Fibroblast of lung (primary cell): ENCODE data around the gene BMS1. TPM values are rescaled to one million over a fixed set of nuclear protein-coding genes. Genes with fewer than 3 reads are reported as not detected.

ENCODE experiments used
- DNase-seq, 2 donors: peaks; one replicate each; pipeline versions ENCODE4 v3.0.0 to v3.0.0-alpha.2; 2010; ENCODE audit warnings: low read depth in 2 of 2
- H2AFZ ChIP-seq: 2 replicates; pipeline ENCODE4 v1.5.1; 2012; ENCODE audit warnings: low read length, control low read depth, inconsistent platforms
- H3K27ac ChIP-seq: 2 replicates; pipeline ENCODE4 v1.5.1; 2011; ENCODE audit warnings: low read length, control low read depth; ENCODE audit not compliant: insufficient read depth
- H3K27me3 ChIP-seq: 2 replicates; pipeline ENCODE4 v1.5.1; 2011; ENCODE audit warnings: mild to moderate bottlenecking, low read length; ENCODE audit not compliant: control insufficient read depth, insufficient read depth
- H3K36me3 ChIP-seq: 2 replicates; pipeline ENCODE4 v1.5.1; 2011; ENCODE audit warnings: low read length; ENCODE audit not compliant: control insufficient read depth, insufficient read depth
- H3K4me1 ChIP-seq: 2 replicates; pipeline ENCODE4 v1.5.1; 2011; ENCODE audit warnings: low read length; ENCODE audit not compliant: control insufficient read depth, insufficient read depth; ENCODE audit errors: extremely low read depth
- H3K4me2 ChIP-seq: 2 replicates; pipeline ENCODE4 v1.5.1; 2011; ENCODE audit warnings: low read length, control low read depth; ENCODE audit not compliant: insufficient read depth; ENCODE audit errors: extremely low read depth
- H3K4me3 ChIP-seq, 4 experiments: fragments of 200-600 bp in 1 of 4; sonication (generic) in 1 of 4; replicated peaks in 1 of 4; 2 replicates each; pipeline ENCODE4 v1.5.1; 2011 to 2016; ENCODE audit warnings: low read length in 4 of 4, low read depth in 3 of 4, mild to moderate bottlenecking in 3 of 4, control low read depth in 2 of 4, inconsistent platforms in 1 of 4, mixed read lengths in 1 of 4; ENCODE audit not compliant: insufficient read depth in 1 of 4; ENCODE audit errors: control extremely low read depth in 1 of 4
- H3K79me2 ChIP-seq: 2 replicates; pipeline ENCODE4 v1.5.1; 2012; ENCODE audit warnings: mild to moderate bottlenecking, low read length, inconsistent platforms; ENCODE audit not compliant: control insufficient read depth, insufficient read depth
- H3K9ac ChIP-seq: 2 replicates; pipeline ENCODE4 v1.5.1; 2011; ENCODE audit warnings: mild to moderate bottlenecking, low read length, control low read depth; ENCODE audit not compliant: insufficient read depth
- H3K9me3 ChIP-seq: 2 replicates; pipeline ENCODE4 v1.5.1; 2012; ENCODE audit warnings: low read depth, low read length; ENCODE audit not compliant: control insufficient read depth, insufficient read depth
- H4K20me1 ChIP-seq: 2 replicates; pipeline ENCODE4 v1.5.1; 2011; ENCODE audit warnings: low read length; ENCODE audit not compliant: control insufficient read depth, insufficient read depth; ENCODE audit errors: extremely low read depth
- CTCF ChIP-seq, 2 donors: IDR thresholded peaks in 1 of 2; conservative IDR thresholded peaks in 1 of 2; 1 replicate in 1 of 2; 2 replicates in 1 of 2; pipeline ENCODE4 v1.5.1; 2011 to 2012; ENCODE audit warnings: low read length in 2 of 2, control low read depth in 1 of 2, inconsistent platforms in 1 of 2, low read depth in 1 of 2, mild to moderate bottlenecking in 1 of 2
- EZH2 ChIP-seq: IDR thresholded peaks from 2 replicates; pipeline ENCODE4 v1.5.1; 2012; ENCODE audit warnings: low read length, control low read depth, mild to moderate bottlenecking; ENCODE audit errors: missing control alignments
- polyA plus RNA-seq, 2 donors: library from polyadenylated mRNA; depleted of rRNA in 1 of 2; stranded (reverse) in 1 of 2; unstranded in 1 of 2; fragments of >200 nt; gene quantifications; 2 replicates each; pipeline ENCODE4 v1.2.1, GENCODE V29; 2011 to 2012; ENCODE audit warnings: missing spikeins in 1 of 2
- total RNA-seq: library from RNA; depleted of rRNA; stranded (reverse); fragments of >200 nt; gene quantifications from 2 replicates; pipeline ENCODE4 v1.2.1, GENCODE V29; 2014

The BMS1 gene
- total and polyA plus RNA-seq, 2 donors (not counting 1 experiment from before 2014, with no cell fraction given): 6.4 to 13.9 TPM

DNA sequence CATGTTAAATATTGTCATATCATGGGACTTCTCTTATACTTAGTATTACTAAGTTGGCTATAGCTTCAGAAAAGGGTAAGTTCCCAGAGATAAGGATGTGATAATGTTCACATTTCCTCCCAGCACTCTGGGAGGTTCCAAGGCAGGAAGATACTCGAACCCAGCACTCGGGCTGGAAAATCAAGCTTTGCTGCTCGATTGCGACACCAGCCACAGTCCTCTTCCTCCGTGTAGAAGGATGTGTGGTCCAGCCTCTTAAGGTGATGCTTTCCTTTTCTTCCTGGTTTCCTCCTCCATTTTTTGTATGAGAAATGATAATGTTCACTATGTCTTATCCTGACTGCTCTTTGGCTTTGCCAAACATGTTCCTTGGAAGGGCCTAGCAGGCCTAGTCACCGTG is 3.2 kb downstream of the BMS1 start:
- no peaks in the 10 kb centered on the region for H3K4me1 ChIP-seq
- peaks cover 13% of the 10 kb centered on the region for H3K79me2 ChIP-seq
- H3K4me2 ChIP-seq: no peak overlapping the region
- peaks cover 9% of the 10 kb centered on the region for H3K36me3 ChIP-seq
- H3K27me3 ChIP-seq: no peaks in the 10 kb centered on the region
- no peak overlapping the region for H3K27ac ChIP-seq
- H4K20me1 ChIP-seq: no peaks in the 10 kb centered on the region
- H3K4me3 ChIP-seq: no peak overlapping the region
- H3K9me3 ChIP-seq: no peaks in the 10 kb centered on the region
- no peak overlapping the region for H2AFZ ChIP-seq
- TF ChIP-seq CTCF (conservative IDR thresholded peaks at IDR 0.05 in 1 of 2, IDR thresholded peaks at IDR 0.05 in 1 of 2; ENCODE audit: low read depth in 1 of 2, low read length in 2 of 2): no peak
- DNase-seq: no peak
- H3K9ac ChIP-seq: no peak overlapping the region

DNA sequence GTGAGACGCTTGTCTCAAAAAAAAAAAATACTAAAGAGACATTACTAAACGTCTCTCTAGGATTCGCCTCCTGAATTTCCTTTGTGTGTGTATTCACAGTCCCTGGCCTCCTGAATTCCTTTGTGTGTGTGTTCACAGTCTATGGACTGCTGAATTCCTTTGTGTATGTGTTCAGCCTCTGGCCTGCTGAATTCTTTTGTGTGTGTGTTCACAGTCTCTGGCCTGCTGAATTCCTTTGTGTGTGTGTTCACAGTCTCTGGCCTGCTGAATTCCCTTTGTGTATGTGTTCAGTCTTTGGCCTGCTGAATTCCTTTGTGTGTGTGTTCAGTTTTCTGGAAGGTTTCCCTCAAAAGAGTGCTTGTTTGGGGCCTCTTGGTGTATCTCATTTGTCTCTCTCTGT is 8.2 kb downstream of the BMS1 start:
- DNase-seq: peak in 1 of 2 donors; percentile 81
- no peak overlapping the region for H3K4me2 ChIP-seq
- no peak overlapping the region for H3K9ac ChIP-seq
- no peak overlapping the region for H2AFZ ChIP-seq
- no peaks in the 10 kb centered on the region for H3K9me3 ChIP-seq
- H3K4me1 ChIP-seq: no peaks in the 10 kb centered on the region
- H3K36me3 ChIP-seq: peaks cover 8% of the 10 kb centered on the region
- no peak overlapping the region for H3K4me3 ChIP-seq
- H3K27ac ChIP-seq: no peak overlapping the region
- no peaks in the 10 kb centered on the region for H3K79me2 ChIP-seq
- TF ChIP-seq CTCF (conservative IDR thresholded peaks at IDR 0.05 in 1 of 2, IDR thresholded peaks at IDR 0.05 in 1 of 2; ENCODE audit: low read depth in 1 of 2, low read length in 2 of 2) (no peak), EZH2 (no peak)
- H3K27me3 ChIP-seq: no peaks in the 10 kb centered on the region
- no peaks in the 10 kb centered on the region for H4K20me1 ChIP-seq

DNA sequence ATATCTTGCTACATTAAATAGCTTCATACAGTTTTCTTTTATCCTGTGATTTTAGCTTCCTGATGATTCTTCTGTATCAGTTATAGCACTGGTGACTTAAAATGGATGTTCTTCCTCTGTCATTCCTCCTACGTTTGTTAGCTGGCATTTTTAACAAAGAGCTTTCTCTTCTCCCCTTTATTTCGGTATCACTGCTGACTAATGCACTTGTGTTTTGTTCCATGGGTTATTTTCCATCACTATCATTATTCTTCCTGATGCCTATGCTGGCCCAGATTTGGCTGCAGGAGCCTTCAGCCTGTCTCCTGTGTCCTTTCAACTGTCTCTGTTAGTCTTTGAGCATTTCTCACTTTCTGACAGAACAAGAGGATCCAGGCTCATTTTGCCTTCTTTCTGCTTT is 13.1 kb downstream of the BMS1 start:
- no peaks in the 10 kb centered on the region for H4K20me1 ChIP-seq

More for the DNA sequence above, 13.1 kb downstream of the BMS1 start:
- TF ChIP-seq CTCF (conservative IDR thresholded peaks at IDR 0.05 in 1 of 2, IDR thresholded peaks at IDR 0.05 in 1 of 2; ENCODE audit: low read depth in 1 of 2, low read length in 2 of 2) (no peak), EZH2 (no peak)
- Histone ChIP-seq H3K27ac (no peak overlapping the region), H2AFZ (no peak overlapping the region), H3K4me3 (no peak overlapping the region), H3K4me2 (no peak overlapping the region), H3K9me3 (no peaks in the 10 kb centered on the region), H3K4me1 (no peaks in the 10 kb centered on the region), H3K79me2 (no peaks in the 10 kb centered on the region), H3K9ac (no peak overlapping the region), H3K36me3 (peaks cover 12% of the 10 kb centered on the region), H3K27me3 (no peaks in the 10 kb centered on the region)
- no peak for DNase-seq
